Heart left ventricle (tissue), 16 donors: ENCODE data around the gene TTBK1. TPM values are rescaled to one million over a fixed set of nuclear protein-coding genes. Genes with fewer than 3 reads are reported as not detected.

Source experiments
- ATAC-seq, 4 donors: fragments of 200-7000 bp; cut with Tn5 transposase; one replicate each; pipeline ENCODE4 v1.9.1; 2020 to 2022; ENCODE audit warnings: moderate library complexity in 4 of 4, mild to moderate bottlenecking in 3 of 4, moderate number of reproducible peaks in 1 of 4
- DNase-seq, 5 donors: peaks; one replicate each; pipeline ENCODE4 v3.0.0-alpha.2; 2020
- H3K27ac ChIP-seq, 12 donors: fragments of 200-600 bp; sonication (generic) in 4 of 12; one replicate each; pipeline versions ENCODE4 v1.5.0 to v1.8.0; 2016 to 2022; ENCODE audit warnings: mild to moderate bottlenecking in 2 of 12
- H3K27me3 ChIP-seq, 9 donors: fragments of 200-600 bp; sonication (generic) in 2 of 9; one replicate each; pipeline versions ENCODE4 v1.5.1 to v1.8.0; 2016 to 2022; ENCODE audit warnings: mild to moderate bottlenecking in 3 of 9
- H3K36me3 ChIP-seq, 9 donors: fragments of 200-600 bp; sonication (generic) in 2 of 9; one replicate each; pipeline versions ENCODE4 v1.5.0 to v1.8.0; 2018 to 2022; ENCODE audit warnings: mild to moderate bottlenecking in 2 of 9
- H3K4me1 ChIP-seq, 12 donors: fragments of 200-600 bp; sonication (generic) in 4 of 12; one replicate each; pipeline versions ENCODE4 v1.5.0 to v1.8.0; 2016 to 2022; ENCODE audit warnings: mild to moderate bottlenecking in 3 of 12
- H3K4me3 ChIP-seq, 12 donors: fragments of 200-600 bp; sonication (generic) in 4 of 12; one replicate each; pipeline versions ENCODE4 v1.5.0 to v1.8.0; 2017 to 2022; ENCODE audit warnings: mild to moderate bottlenecking in 9 of 12, moderate library complexity in 4 of 12
- H3K9me3 ChIP-seq, 12 donors: fragments of 200-600 bp; sonication (generic) in 4 of 12; one replicate each; pipeline versions ENCODE4 v1.5.0 to v1.8.0; 2016 to 2022; ENCODE audit warnings: mild to moderate bottlenecking in 1 of 12
- POLR2A ChIP-seq, 2 donors: fragments of 450-650 bp; IDR thresholded peaks; one replicate each; pipeline ENCODE4 v1.6.1; 2017; ENCODE audit warnings: antibody characterized with exemption in 2 of 2, mild to moderate bottlenecking in 2 of 2, moderate library complexity in 2 of 2
- WGBS, 4 donors: extraction: QIAGEN DNeasy Blood & Tissue Kit in 2 of 4; methylation state at CpG; one replicate each; pipeline versions ENCODE4 v1.1.5 to v1.1.7; 2013 to 2018; 5-methylcytosine and 5-hydroxymethylcytosine counted together
- intact Hi-C, 10 donors: fragments of 100-400 bp; cut with DNase I; formaldehyde crosslinking; loops; one replicate each; pipeline versions ENCODE4 v1.11.1 to v1.14.2; 2022
- polyA plus RNA-seq, 2 donors: library from polyadenylated mRNA; stranded (reverse); fragments of 200-250 nt; gene quantifications; one replicate each; pipeline ENCODE4 v1.2.3, GENCODE V29; 2013
- total RNA-seq, 9 donors: library from RNA; depleted of rRNA in 2 of 9; stranded (reverse); fragments of >200 nt in 2 of 9; fragmentation: NEBNext Ultra II Directional in 3 of 9; extraction: Animal tissue kit (Norgen Biotek cat#: 25700) in 3 of 9; gene quantifications; one replicate each; pipeline versions ENCODE4 v1.1.0 to v1.2.4, GENCODE V29; 2016 to 2023
- TF ChIP-seq, protein P1 (sequence below), 12 donors: fragments of 200-600 bp; sonication (generic) in 4 of 12; IDR thresholded peaks; one replicate each; pipeline versions ENCODE4 v1.5.0 to v1.8.0; 2018 to 2022; ENCODE audit warnings: antibody characterized with exemption in 12 of 12, mild to moderate bottlenecking in 5 of 12
- donor health status: ischemic (EF 13 %, LVEDD 7.1; RV severe dilation, severe dysfunction).
- donor health status: healthy with polysubstance abuse.
- donor health status: DM: no; HTN: yes; CAD: no.
- donor health status: DM: no; HTN: no; CAD: no.
- donor health status: ischemic (EF 25% LVEDD 6.9; RV normal size, moderate dysfunction).
- donor health status: ischemic (EF 25% LVEDD 5.7; RV mildly dilated, moderate dysfunction).
- donor health status: healthy.
- donor health status: DM: yes; HTN: yes; CAD: no.
- donor health status: ischemic (EF 35%, LVEDD 5.7; RV mildly dilated, moderate dysfunction).
- donor health status: nonischemic (EF 11% LVEDD 7.7; RV severe dilation, severe dysfunction).
- donor health status: DM: yes; HTN: yes; CAD: no.
- donor health status: PGD.
- donor health status: ischemic (EF 29% LVEDD 5.4; RV normal size, mild dysfunction).
- donor health status: nonischemic (EF 23%, LVEDD 6.1; RV moderate dilation, normal function).

The TTBK1 gene
- total and polyA plus RNA-seq, 11 donors: 0.04 to 0.52 (median 0.27) TPM

DNA sequence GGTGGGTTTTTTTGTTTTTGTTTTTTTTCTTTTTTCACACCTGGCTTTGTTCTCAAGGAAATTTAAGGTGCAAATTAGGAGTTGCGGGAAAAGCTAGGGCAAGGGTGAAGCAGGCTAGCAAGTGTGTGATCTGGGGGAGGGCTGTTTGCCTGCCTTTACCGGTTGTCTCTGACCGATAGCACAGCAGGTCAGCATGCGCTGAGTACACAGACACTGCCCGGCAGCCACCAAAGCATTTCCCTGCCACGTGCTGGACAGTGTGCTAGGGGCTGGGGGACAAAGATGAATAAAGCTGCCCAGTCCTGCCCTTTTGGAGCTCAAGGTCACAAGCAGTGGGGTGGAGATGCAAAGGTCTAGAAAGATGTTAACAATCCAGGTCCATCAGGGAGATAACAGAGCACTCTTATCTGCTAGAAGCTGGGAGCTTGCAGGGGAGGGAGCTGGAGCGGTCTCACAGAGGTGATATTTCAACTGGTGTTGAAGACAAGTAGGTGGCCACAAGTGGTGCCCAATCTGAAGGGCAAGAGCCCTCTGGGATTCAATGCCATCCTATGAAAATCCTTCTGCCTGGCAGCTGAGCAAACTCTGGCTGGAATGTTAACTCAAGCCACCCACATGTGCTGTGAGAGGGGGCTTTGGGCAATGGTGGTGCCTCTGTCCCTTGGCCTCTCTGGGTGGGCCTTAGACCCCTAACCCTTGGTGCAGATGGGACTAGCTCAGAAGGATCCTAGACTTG lies 24.5 kb downstream of the TTBK1 start:
- intact Hi-C loops: loop anchor here in 5 of 10 donors (2.0 to 10.0 kb wide), 6 partner anchors 61 to 240 kb away; no protein-coding TSS in a partner anchor
- Histone ChIP-seq H3K4me3 (no peak overlapping the region), H3K27me3 (peaks cover 0 to 17% (median 0%) of the 10 kb centered on the region in 9 donors), H3K27ac (peak overlapping the region in 11 of 12 donors; percentile 61 to 90 (median 74)), H3K9me3 (no peaks in the 10 kb centered on the region), H3K4me1 (peaks cover 0 to 35% (median 24%) of the 10 kb centered on the region in 12 donors), H3K36me3 (no peaks in the 10 kb centered on the region)
- DNase-seq (peak in 1 of 5 donors; percentile 32), ATAC-seq (peak; percentile 13 to 64 (median 44))
- TF ChIP-seq, protein P1, sequence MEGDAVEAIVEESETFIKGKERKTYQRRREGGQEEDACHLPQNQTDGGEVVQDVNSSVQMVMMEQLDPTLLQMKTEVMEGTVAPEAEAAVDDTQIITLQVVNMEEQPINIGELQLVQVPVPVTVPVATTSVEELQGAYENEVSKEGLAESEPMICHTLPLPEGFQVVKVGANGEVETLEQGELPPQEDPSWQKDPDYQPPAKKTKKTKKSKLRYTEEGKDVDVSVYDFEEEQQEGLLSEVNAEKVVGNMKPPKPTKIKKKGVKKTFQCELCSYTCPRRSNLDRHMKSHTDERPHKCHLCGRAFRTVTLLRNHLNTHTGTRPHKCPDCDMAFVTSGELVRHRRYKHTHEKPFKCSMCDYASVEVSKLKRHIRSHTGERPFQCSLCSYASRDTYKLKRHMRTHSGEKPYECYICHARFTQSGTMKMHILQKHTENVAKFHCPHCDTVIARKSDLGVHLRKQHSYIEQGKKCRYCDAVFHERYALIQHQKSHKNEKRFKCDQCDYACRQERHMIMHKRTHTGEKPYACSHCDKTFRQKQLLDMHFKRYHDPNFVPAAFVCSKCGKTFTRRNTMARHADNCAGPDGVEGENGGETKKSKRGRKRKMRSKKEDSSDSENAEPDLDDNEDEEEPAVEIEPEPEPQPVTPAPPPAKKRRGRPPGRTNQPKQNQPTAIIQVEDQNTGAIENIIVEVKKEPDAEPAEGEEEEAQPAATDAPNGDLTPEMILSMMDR (IDR thresholded peaks at IDR 0.05): no peak
- no peak for TF ChIP-seq POLR2A (IDR thresholded peaks at IDR 0.05)
- 47 to 60% (median 59%) methylated on average over 7 of the region's 7 CpGs for WGBS, 4 donors

DNA sequence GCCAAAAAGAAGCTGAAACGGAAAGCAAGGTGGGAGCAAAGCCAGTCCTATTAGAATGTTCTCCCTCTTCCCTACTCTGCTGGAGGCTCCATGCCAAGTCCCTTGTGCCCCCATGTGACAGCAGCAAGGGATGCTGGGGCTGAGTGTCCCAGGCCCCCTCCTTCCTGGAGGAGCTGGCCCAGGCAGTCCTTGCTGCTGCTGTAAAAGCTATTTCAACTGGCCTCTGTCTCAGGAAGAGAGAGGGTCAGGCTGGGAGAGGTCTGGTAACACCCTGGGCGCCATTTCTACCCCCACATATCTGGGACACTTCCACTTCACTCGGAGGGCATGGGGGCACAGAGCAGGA lies 25.0 kb downstream of the TTBK1 start:
- ATAC-seq (peak; percentile 52 to 82 (median 67)), DNase-seq (peak; percentile 71 to 79 (median 75))
- peak overlapping the region in 11 of 12 donors; percentile 61 to 90 (median 74) for H3K27ac ChIP-seq
- H3K9me3 ChIP-seq: no peaks in the 10 kb centered on the region
- TF ChIP-seq POLR2A (IDR thresholded peaks at IDR 0.05): no peak
- TF ChIP-seq, protein P1 (IDR thresholded peaks at IDR 0.05): no peak
- H3K4me1 ChIP-seq: peaks cover 0 to 35% (median 24%) of the 10 kb centered on the region in 12 donors
- H3K4me3 ChIP-seq: no peak overlapping the region
- H3K36me3 ChIP-seq: no peaks in the 10 kb centered on the region
- intact Hi-C loops: loop anchor here in 5 of 10 donors (2.0 to 10.0 kb wide), 6 partner anchors 60 to 239 kb away; no protein-coding TSS in a partner anchor
- H3K27me3 ChIP-seq: peaks cover 0 to 20% (median 0%) of the 10 kb centered on the region in 9 donors
- 17 to 37% (median 35%) methylated on average over 1 to 3 of the region's 3 CpGs for WGBS, 4 donors

DNA sequence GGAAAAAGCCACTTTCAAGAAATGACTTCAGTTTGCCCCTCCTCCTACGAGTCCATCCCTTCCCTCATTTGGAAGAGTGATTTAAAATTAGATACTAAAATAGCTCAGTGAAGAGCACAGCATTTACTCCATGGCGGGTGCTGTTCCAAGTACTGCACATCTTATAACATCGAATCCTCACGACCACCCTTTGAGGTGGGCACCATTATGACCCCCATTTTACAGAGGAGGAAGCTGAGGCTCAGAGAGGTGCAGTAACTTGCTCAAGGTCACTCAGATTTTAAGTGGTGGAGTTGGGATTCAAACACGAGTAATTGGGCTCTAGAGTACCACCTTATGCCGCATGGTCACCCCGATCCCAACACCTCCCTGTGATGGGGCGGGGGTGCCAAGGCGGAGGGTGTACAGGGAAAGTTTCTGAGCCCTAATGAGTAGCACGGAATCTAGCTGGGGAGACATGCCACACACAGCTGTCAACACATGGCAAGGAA lies 25.5 kb downstream of the TTBK1 start:
- intact Hi-C loops: loop anchor here in 5 of 10 donors (2.0 to 10.0 kb wide), 6 partner anchors 60 to 238 kb away; no protein-coding TSS in a partner anchor
- ATAC-seq (no peak), DNase-seq (peak in 1 of 5 donors; percentile 28)
- Histone ChIP-seq H3K36me3 (no peaks in the 10 kb centered on the region), H3K4me1 (peaks cover 0 to 35% (median 24%) of the 10 kb centered on the region in 12 donors), H3K9me3 (no peaks in the 10 kb centered on the region), H3K27me3 (peaks cover 0 to 20% (median 0%) of the 10 kb centered on the region in 9 donors), H3K27ac (peak overlapping the region in 11 of 12 donors; percentile 61 to 90 (median 74)), H3K4me3 (peak overlapping the region in 3 of 12 donors; percentile 25 to 51 (median 41))
- 57 to 68% (median 62%) methylated on average over 10 of the region's 10 CpGs for WGBS, 4 donors
- TF ChIP-seq POLR2A (IDR thresholded peaks at IDR 0.05): no peak
- TF ChIP-seq, protein P1 (IDR thresholded peaks at IDR 0.05): no peak
